GM13976 (cell line): Measurements from ENCODE around the gene KPNB1.
A peak's percentile ranks its signal among the peaks of the same experiment; 100 is the strongest.

Source experiments
- DNase-seq: peaks from one replicate; pipeline ENCODE4 v3.0.0; 2012; ENCODE audit warnings: low spot score
- in situ Hi-C: fragments of 300-500 bp; cut with MboI; formaldehyde crosslinking; loops from one replicate; pipeline ENCODE4 v1.12.0; 2022; ENCODE audit warnings: low sequenced_read_pairs, mixed read lengths, inconsistent platforms; ENCODE audit not compliant: unreplicated experiment
- TF ChIP-seq, protein P1 (sequence below): IDR thresholded peaks from 2 replicates; pipeline ENCODE4 v1.5.1; 2012; ENCODE audit warnings: borderline replicate concordance, mild to moderate bottlenecking; ENCODE audit not compliant: insufficient read depth; ENCODE audit errors: extremely low read depth, missing control alignments, control extremely low read depth

The KPNB1 gene

DNA sequence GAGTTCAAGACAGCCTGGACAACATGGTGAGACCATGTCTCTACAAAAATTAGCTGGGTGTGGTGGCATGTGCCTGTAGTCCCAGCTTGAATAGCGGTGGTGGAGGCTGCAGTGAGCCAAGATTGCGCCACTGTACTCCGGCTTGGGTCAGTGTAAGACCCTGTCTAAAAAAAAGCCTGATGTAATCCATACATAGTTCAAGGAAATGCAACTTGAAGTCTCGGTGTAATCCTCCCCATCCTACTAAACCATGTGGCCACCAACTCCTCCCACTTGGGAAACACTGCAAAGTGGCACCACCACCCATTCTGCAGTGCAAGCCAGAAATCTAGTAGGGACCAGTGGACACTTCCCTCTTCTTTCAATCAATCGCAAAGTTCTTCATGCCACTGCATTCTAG lies 5.4 kb upstream of the KPNB1 start:
- TF ChIP-seq, protein P1, sequence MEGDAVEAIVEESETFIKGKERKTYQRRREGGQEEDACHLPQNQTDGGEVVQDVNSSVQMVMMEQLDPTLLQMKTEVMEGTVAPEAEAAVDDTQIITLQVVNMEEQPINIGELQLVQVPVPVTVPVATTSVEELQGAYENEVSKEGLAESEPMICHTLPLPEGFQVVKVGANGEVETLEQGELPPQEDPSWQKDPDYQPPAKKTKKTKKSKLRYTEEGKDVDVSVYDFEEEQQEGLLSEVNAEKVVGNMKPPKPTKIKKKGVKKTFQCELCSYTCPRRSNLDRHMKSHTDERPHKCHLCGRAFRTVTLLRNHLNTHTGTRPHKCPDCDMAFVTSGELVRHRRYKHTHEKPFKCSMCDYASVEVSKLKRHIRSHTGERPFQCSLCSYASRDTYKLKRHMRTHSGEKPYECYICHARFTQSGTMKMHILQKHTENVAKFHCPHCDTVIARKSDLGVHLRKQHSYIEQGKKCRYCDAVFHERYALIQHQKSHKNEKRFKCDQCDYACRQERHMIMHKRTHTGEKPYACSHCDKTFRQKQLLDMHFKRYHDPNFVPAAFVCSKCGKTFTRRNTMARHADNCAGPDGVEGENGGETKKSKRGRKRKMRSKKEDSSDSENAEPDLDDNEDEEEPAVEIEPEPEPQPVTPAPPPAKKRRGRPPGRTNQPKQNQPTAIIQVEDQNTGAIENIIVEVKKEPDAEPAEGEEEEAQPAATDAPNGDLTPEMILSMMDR = no peak
- in situ Hi-C loops = no loop called here
- no peak for DNase-seq

DNA sequence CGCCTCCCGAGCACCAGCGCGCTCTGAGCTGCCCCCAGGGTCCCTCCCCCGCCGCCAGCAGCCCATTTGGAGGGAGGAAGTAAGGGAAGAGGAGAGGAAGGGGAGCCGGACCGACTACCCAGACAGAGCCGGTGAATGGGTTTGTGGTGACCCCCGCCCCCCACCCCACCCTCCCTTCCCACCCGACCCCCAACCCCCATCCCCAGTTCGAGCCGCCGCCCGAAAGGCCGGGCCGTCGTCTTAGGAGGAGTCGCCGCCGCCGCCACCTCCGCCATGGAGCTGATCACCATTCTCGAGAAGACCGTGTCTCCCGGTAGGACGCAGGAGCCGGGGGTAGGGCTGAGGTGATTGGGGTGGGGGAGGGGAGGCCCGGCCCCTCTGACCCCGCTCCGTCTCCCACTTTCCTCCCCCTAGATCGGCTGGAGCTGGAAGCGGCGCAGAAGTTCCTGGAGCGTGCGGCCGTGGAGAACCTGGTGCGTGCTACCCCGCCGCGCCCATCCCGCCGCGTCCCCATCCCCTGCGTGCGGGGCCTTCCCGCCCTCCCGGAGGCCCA lies 329 bp downstream of the KPNB1 start:
- in situ Hi-C loops = no loop called here
- TF ChIP-seq, protein P1 = no peak
- peak; percentile 71 for DNase-seq

DNA sequence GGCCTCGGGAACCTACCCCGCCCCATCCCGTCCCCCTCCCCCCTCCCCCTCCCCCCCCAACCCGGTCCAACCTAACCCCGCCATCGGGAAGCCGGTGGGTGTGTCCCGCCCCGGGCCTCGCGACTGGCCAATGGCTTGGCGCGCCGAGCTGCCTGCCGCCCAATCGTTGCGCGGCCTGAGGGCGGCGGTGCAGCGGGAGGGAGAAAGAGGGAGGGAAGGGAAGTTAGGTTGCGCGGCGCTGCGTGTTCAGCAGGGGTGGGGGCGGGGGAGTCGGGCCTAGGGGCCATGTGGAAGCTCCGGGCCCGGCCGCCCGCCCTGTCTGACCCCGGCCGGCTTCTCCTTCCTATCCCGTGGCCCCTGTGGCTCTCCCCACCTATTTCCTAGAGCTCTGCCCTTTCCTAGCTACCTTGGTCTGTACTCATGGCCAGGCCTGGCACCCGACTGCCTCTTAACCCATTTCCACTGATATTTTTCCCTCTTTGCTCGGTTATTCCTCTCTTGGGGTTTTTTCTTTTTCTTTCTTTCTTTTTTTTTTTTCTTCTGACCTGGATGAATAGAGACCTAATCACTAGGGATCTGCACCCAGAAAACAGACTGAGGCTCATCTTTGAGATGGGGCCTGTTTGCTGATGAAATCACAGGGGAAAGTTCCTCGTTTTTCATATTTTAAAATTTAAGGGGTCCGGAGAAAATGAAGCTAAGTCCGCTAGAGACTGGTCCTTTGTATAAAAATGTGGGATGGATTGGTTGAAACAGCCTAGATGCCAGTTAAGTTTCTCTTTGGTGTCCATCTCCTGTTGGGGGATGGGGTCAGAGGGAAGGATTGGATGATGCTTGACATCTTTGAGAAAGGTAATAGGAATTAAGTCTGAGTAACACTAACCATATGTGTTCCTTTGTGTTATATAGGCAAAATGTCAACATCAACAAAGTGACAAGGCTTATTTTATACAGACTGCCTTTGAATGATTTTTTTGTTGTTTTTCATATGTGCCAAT lies 1.1 kb downstream of the KPNB1 start:
- TF ChIP-seq, protein P1 = no peak
- in situ Hi-C loops = no loop called here
- peak; percentile 94 for DNase-seq

DNA sequence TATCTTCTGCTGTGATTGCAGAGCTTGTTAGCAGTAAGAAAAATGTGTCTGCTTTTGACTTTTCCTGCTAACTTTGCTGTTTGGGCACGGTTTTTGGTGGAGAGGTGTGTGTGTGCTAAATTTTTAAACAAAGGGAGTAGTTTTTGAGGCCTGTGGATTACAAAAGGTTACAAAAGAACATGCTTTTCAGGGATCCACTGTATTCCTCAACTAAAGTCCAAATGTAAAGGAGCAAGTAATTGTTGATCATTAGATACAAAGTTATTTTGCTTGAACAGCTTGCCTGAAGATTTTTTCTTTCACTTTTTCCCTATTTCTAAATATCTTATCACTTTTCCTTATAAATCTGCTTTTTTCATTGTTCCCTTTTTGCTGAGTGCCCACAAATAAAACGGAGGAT lies 2.0 kb downstream of the KPNB1 start:
- TF ChIP-seq, protein P1 = no peak
- in situ Hi-C loops = no loop called here
- no peak for DNase-seq

DNA sequence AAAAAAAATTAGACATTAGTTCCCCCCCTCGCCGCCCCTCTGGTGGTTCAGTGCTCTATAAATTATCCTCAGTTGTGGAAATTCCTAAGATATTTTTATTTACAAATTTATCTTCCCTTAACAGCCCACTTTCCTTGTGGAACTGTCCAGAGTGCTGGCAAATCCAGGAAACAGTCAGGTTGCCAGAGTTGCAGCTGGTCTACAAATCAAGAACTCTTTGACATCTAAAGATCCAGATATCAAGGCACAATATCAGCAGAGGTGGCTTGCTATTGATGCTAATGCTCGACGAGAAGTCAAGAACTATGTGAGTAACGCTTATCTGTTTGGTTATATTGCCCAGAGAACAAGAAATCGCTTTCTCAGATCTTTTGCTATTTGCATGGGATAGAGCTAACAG lies 2.9 kb downstream of the KPNB1 start:
- in situ Hi-C loops = no loop called here
- no peak for DNase-seq
- TF ChIP-seq, protein P1 = no peak

DNA sequence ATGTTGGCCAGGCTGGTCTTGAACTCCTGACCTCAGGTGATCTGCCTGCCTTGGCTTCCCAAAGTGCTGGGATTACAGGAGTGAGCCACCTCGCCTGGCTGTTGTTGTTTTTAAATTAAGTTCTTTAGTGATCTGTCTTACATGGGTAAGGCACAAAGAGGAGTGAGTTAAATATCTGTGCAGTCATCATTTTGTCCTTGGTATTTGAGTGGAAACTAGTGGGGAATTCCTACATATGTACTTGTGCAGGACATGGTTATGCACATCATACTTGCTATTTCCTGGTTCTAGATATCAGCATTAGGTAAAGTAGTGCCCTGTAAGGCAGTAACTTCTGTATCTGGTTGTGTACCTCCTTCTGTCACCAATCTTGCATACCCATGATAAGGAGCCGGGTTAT lies 3.7 kb downstream of the KPNB1 start:
- DNase-seq = no peak
- in situ Hi-C loops = no loop called here
- TF ChIP-seq, protein P1 = no peak
